Uterus (tissue), 4 donors: ENCODE data around the gene CCDC117. TPM values are rescaled to one million over a fixed set of nuclear protein-coding genes. Genes with fewer than 3 reads are reported as not detected.
"Not testable (repeated sequence)": the region's sequence is repeated elsewhere in the genome, so short reads cannot be mapped to it uniquely, and the experiment has no call there.

Experiments
- DNase-seq, 2 donors: peaks; one replicate each; pipeline ENCODE4 v3.0.0-alpha.2; 2019 to 2020
- H3K27ac ChIP-seq, 2 donors: fragments of 200-600 bp; sonication (generic); 1 replicate in 1 of 2; 2 replicates in 1 of 2; pipeline ENCODE4 v1.5.1; 2016 to 2018
- H3K27me3 ChIP-seq, 2 donors: fragments of 200-600 bp; sonication (generic); one replicate each; pipeline ENCODE4 v1.5.1; 2018 to 2019; ENCODE audit warnings: control low read depth in 1 of 2
- H3K36me3 ChIP-seq, 2 donors: fragments of 200-600 bp; sonication (generic); one replicate each; pipeline ENCODE4 v1.5.1; 2019; ENCODE audit warnings: control low read depth in 1 of 2
- H3K4me1 ChIP-seq, 2 donors: fragments of 200-600 bp; sonication (generic); one replicate each; pipeline ENCODE4 v1.5.1; 2018 to 2019; ENCODE audit warnings: control low read depth in 1 of 2
- H3K4me3 ChIP-seq, 2 donors: fragments of 200-600 bp; sonication (generic); 1 replicate in 1 of 2; 2 replicates in 1 of 2; pipeline ENCODE4 v1.5.1; 2018 to 2019; ENCODE audit warnings: mild to moderate bottlenecking in 1 of 2
- H3K9me3 ChIP-seq, 2 donors: fragments of 200-600 bp; sonication (generic); one replicate each; pipeline ENCODE4 v1.5.1; 2019; ENCODE audit warnings: control low read depth in 1 of 2
- CTCF ChIP-seq, 4 experiments: fragments of 200-600 bp in 2 of 4; fragments of 450-650 bp in 2 of 4; sonication (generic) in 2 of 4; IDR thresholded peaks; one replicate each; pipeline ENCODE4 v1.5.1; 2016 to 2019; ENCODE audit warnings: antibody characterized with exemption in 4 of 4, mild to moderate bottlenecking in 2 of 4, moderate library complexity in 1 of 4
- POLR2A ChIP-seq, 2 donors: fragments of 450-650 bp; IDR thresholded peaks; one replicate each; pipeline ENCODE4 v1.6.1; 2016; ENCODE audit warnings: antibody characterized with exemption in 2 of 2, mild to moderate bottlenecking in 1 of 2, moderate library complexity in 1 of 2
- intact Hi-C: fragments of 100-400 bp; cut with DNase I; formaldehyde crosslinking; loops from one replicate; pipeline ENCODE4 v1.15.1; 2023; ENCODE audit warnings: low total_unique reads
- total RNA-seq, 4 donors: library from RNA; depleted of rRNA in 3 of 4; stranded (reverse); fragments of >200 nt in 3 of 4; gene quantifications; one replicate each; pipeline versions ENCODE4 v1.1.0 to v1.2.4, GENCODE V29; 2014 to 2023
- donor health status: DM: yes; HTN: yes; CAD: no.

CCDC117 gene
- total RNA-seq, 4 donors from 2014 or later, result 13.8 to 49.8 (median 19.5) TPM

GRCh38 chr22:28734393-28734792 is 38.1 kb upstream of the CCDC117 start:
- H3K27me3 ChIP-seq, result no peaks in the 10 kb centered on the region
- H3K36me3 ChIP-seq, result no peaks in the 10 kb centered on the region
- no peak overlapping the region for H3K4me3 ChIP-seq
- no peak for TF ChIP-seq POLR2A (IDR thresholded peaks at IDR 0.05)
- no peak for TF ChIP-seq CTCF (IDR thresholded peaks at IDR 0.05)
- no peaks in the 10 kb centered on the region for H3K9me3 ChIP-seq
- intact Hi-C loops, result no loop called here
- H3K27ac ChIP-seq, result no peak overlapping the region
- no peak for DNase-seq
- H3K4me1 ChIP-seq, result no peaks in the 10 kb centered on the region

- TF ChIP-seq POLR2A (IDR thresholded peaks at IDR 0.05), result no peak
- no peak for TF ChIP-seq CTCF (IDR thresholded peaks at IDR 0.05)
- Histone ChIP-seq H3K9me3 (no peaks in the 10 kb centered on the region), H3K36me3 (no peaks in the 10 kb centered on the region), H3K27me3 (no peaks in the 10 kb centered on the region), H3K27ac (no peak overlapping the region), H3K4me3 (no peak overlapping the region), H3K4me1 (peaks cover 0 to 4% of the 10 kb centered on the region in 2 donors)
- intact Hi-C loops, result no loop called here
- DNase-seq, result no peak
Measured at GRCh38 chr22:28736301-28737155, 36.0 kb upstream of the CCDC117 start.

- TF ChIP-seq POLR2A (IDR thresholded peaks at IDR 0.05), result no peak
- no peak for TF ChIP-seq CTCF (IDR thresholded peaks at IDR 0.05)
- no peaks in the 10 kb centered on the region for H3K9me3 ChIP-seq
- DNase-seq, result no peak
- no peak overlapping the region for H3K4me3 ChIP-seq
- H3K27me3 ChIP-seq, result no peaks in the 10 kb centered on the region
- peaks cover 0 to 4% of the 10 kb centered on the region in 2 donors for H3K4me1 ChIP-seq
- intact Hi-C loops, result no loop called here
- H3K27ac ChIP-seq, result no peak overlapping the region
- H3K36me3 ChIP-seq, result no peaks in the 10 kb centered on the region
Measured at GRCh38 chr22:28737701-28738100, 34.8 kb upstream of the CCDC117 start.

- H3K4me3 ChIP-seq, H3K27me3 ChIP-seq, H3K9me3 ChIP-seq, H3K36me3 ChIP-seq, H3K4me1 ChIP-seq, DNase-seq, H3K27ac ChIP-seq, intact Hi-C loops: not testable (repeated sequence)
Measured at GRCh38 chr22:28738876-28739275, 33.6 kb upstream of the CCDC117 start.

- no peak for DNase-seq
Measured at GRCh38 chr22:28741200-28741784, 31.2 kb upstream of the CCDC117 start.

More at GRCh38 chr22:28741200-28741784, 31.2 kb upstream of the CCDC117 start:
- Histone ChIP-seq H3K9me3 (no peaks in the 10 kb centered on the region), H3K4me3 (peak overlapping the region; percentile 81 to 84), H3K36me3 (no peaks in the 10 kb centered on the region), H3K4me1 (peaks cover 0 to 4% of the 10 kb centered on the region in 2 donors), H3K27ac (peak overlapping the region in 1 of 2 donors; percentile 95), H3K27me3 (no peaks in the 10 kb centered on the region)
- no peak for TF ChIP-seq POLR2A (IDR thresholded peaks at IDR 0.05)
- TF ChIP-seq CTCF (IDR thresholded peaks at IDR 0.05), result no peak
- intact Hi-C loops, result no loop called here
